RWPE2 (cell line): ENCODE measurements around the gene FOXS1.

Experiments used
- ATAC-seq: fragments of 200-7000 bp; cut with Tn5 transposase; 3 replicates; pipeline ENCODE4 v1.9.1; 2021; ENCODE audit warnings: low read depth
- DNase-seq: peaks from one replicate; pipeline ENCODE4 v3.0.0-alpha.2; 2020; ENCODE audit warnings: low spot score
- H3K27ac ChIP-seq: fragments of 450-650 bp; 2 replicates; pipeline ENCODE4 v1.5.1; 2017; ENCODE audit warnings: mild to moderate bottlenecking; ENCODE audit not compliant: poor library complexity, severe bottlenecking
- H3K27me3 ChIP-seq: fragments of 250-450 bp; sonication (Bioruptor Pico); 2 replicates; pipeline ENCODE4 v1.5.1; 2021; ENCODE audit warnings: mild to moderate bottlenecking, moderate library complexity; ENCODE audit not compliant: insufficient read depth, poor library complexity, severe bottlenecking
- H3K36me3 ChIP-seq: fragments of 250-450 bp; sonication (Bioruptor Pico); 2 replicates; pipeline ENCODE4 v1.5.1; 2020; ENCODE audit warnings: low read depth, mild to moderate bottlenecking, moderate library complexity
- H3K4me1 ChIP-seq: fragments of 250-450 bp; sonication (Bioruptor Pico); 2 replicates; pipeline ENCODE4 v1.5.1; 2021; ENCODE audit warnings: mild to moderate bottlenecking, moderate library complexity; ENCODE audit not compliant: insufficient read depth, poor library complexity, severe bottlenecking
- H3K4me3 ChIP-seq: fragments of 250-450 bp; sonication (Bioruptor Pico); 2 replicates; pipeline ENCODE4 v1.5.1; 2021; ENCODE audit warnings: mild to moderate bottlenecking, moderate library complexity; ENCODE audit not compliant: severe bottlenecking
- H3K9me3 ChIP-seq: fragments of 250-450 bp; sonication (Bioruptor Pico); 2 replicates; pipeline ENCODE4 v1.5.1; 2021; ENCODE audit warnings: mild to moderate bottlenecking, moderate library complexity; ENCODE audit not compliant: severe bottlenecking
- TF ChIP-seq, protein P1 (sequence below): fragments of 450-650 bp; IDR thresholded peaks from one replicate; pipeline ENCODE4 v1.5.1; 2017; ENCODE audit warnings: mild to moderate bottlenecking, moderate library complexity; ENCODE audit not compliant: poor library complexity, severe bottlenecking

FOXS1 gene

DNA sequence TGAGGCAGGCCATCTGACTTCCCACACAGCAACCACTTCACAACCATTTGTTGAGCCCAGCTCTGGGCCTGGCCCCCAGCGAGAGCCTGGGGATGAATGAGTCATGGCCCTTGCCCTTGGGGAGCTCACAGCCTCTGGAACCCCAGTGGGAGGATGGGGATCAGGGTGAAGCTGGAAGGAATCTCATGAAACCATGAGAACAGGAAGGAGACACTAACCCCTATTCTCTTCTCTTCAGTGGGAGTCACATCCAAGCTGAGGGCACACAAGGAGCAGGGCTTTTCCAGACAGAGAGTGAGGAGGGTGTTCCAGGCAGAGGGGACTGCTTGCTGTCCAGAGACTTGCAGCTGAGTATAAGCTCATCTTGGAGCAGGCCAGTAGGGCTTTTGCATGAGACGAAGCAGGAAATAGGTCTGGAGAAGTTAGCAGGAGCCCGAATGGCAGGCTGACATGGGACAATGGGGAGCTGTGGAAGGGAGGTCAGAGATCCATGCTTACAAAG, 7.5 kb downstream of the FOXS1 start:
- DNase-seq = peak; percentile 82
- no peaks in the 10 kb centered on the region for H3K9me3 ChIP-seq
- peak overlapping the region; percentile 9 for H3K27ac ChIP-seq
- H3K36me3 ChIP-seq = no peaks in the 10 kb centered on the region
- peaks cover 43% of the 10 kb centered on the region for H3K4me1 ChIP-seq
- H3K4me3 ChIP-seq = no peak overlapping the region
- H3K27me3 ChIP-seq = no peaks in the 10 kb centered on the region
- peak; percentile 2; the same call in 2 of the 3 replicates for ATAC-seq
- TF ChIP-seq, protein P1, sequence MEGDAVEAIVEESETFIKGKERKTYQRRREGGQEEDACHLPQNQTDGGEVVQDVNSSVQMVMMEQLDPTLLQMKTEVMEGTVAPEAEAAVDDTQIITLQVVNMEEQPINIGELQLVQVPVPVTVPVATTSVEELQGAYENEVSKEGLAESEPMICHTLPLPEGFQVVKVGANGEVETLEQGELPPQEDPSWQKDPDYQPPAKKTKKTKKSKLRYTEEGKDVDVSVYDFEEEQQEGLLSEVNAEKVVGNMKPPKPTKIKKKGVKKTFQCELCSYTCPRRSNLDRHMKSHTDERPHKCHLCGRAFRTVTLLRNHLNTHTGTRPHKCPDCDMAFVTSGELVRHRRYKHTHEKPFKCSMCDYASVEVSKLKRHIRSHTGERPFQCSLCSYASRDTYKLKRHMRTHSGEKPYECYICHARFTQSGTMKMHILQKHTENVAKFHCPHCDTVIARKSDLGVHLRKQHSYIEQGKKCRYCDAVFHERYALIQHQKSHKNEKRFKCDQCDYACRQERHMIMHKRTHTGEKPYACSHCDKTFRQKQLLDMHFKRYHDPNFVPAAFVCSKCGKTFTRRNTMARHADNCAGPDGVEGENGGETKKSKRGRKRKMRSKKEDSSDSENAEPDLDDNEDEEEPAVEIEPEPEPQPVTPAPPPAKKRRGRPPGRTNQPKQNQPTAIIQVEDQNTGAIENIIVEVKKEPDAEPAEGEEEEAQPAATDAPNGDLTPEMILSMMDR = no peak

- Histone ChIP-seq H3K4me3 (no peak overlapping the region), H3K9me3 (no peaks in the 10 kb centered on the region), H3K36me3 (no peaks in the 10 kb centered on the region), H3K27ac (peak overlapping the region; percentile 9), H3K4me1 (peaks cover 35% of the 10 kb centered on the region), H3K27me3 (no peaks in the 10 kb centered on the region)
- DNase-seq (peak; percentile 74), ATAC-seq (no peak)
- TF ChIP-seq, protein P1 = no peak
Observed at GRCh38 chr20:31836853-31837608, 8.4 kb downstream of the FOXS1 start.

- Histone ChIP-seq H3K9me3 (no peaks in the 10 kb centered on the region), H3K4me1 (peaks cover 29% of the 10 kb centered on the region), H3K36me3 (no peaks in the 10 kb centered on the region), H3K4me3 (no peak overlapping the region), H3K27ac (peak overlapping the region; percentile 9), H3K27me3 (no peaks in the 10 kb centered on the region)
- TF ChIP-seq, protein P1 = no peak
- ATAC-seq = peak; percentile 90
- peak; percentile 100 for DNase-seq
Observed at GRCh38 chr20:31835977-31836852, 9.2 kb downstream of the FOXS1 start.

DNA sequence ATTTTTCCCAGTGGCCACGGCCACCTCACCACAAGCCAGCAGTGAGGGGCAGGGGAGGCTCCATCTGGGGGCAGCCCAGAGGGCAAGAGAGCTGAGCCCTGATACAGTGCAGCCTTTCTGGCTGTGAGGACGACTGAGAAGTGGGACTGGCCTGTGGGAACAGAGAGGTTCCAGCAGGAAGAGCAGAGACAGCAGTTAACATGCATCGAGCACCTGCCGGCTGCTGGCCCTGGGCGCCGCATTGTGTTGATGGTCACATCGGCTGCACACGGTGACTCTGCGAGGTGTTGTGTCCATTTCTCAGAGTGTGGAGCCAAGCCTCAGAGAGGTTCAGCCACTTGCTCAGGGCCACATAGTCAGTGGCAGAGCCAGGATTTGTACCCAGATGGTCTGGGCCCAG, 9.8 kb downstream of the FOXS1 start:
- H3K27ac ChIP-seq = peak overlapping the region; percentile 9
- TF ChIP-seq, protein P1 = no peak
- H3K9me3 ChIP-seq = no peaks in the 10 kb centered on the region
- no peak overlapping the region for H3K4me3 ChIP-seq
- peaks cover 29% of the 10 kb centered on the region for H3K4me1 ChIP-seq
- no peaks in the 10 kb centered on the region for H3K27me3 ChIP-seq
- no peaks in the 10 kb centered on the region for H3K36me3 ChIP-seq
- DNase-seq (peak; percentile 80), ATAC-seq (peak; percentile 1; the same call in 1 of the 3 replicates)
